NCI-H1417 treated with DMSO at 0.1 percent for 48 hours (cell line): ENCODE data around the gene ARHGEF7.

Experiments
- DNase-seq: peaks from one replicate; lab custom pipeline; 2025; lab: John Stamatoyannopoulos, UW

Gene ARHGEF7

GRCh38 chr13:111325146-111325890 lies 210.2 kb downstream of the ARHGEF7 start:
- no peak for DNase-seq

DNA sequence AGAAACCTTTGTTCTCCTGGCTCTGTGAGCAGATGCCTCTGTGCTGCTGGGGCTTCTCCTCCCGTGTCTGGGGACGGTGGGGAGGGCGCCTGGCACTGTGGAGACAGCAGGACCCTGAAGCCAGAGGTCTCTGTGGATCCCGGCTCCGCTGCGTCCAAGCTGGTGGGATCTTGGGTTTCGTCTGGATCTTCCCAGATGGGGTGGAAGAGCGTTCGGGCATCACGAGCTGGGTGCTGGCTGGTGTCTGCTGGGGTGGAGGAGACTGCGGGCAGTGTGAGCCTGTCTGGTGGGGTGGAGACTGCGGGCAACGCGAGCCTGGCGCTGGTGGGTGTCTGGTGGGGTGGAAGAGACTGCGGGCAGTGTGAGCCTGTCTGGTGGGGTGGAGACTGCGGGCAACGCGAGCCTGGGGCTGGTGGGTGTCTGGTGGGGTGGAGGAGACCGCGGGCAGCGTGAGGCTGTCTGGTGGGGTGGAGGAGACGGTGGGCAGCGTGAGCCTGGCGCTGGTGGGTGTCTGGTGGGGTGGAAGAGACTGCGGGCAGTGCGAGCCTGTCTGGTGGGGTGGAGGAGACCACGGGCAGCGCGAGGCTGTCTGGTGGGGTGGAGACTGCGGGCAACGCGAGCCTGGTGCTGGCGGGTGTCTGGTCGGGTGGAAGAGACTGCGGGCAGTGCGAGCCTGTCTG lies 211.0 kb downstream of the ARHGEF7 start:
- DNase-seq: no peak

- no peak for DNase-seq
Measured at GRCh38 chr13:111326621-111326965, 211.5 kb downstream of the ARHGEF7 start.

GRCh38 chr13:111326981-111327642 lies 212.0 kb downstream of the ARHGEF7 start:
- no peak for DNase-seq

- no peak for DNase-seq
Measured at GRCh38 chr13:111327730-111328573, 212.8 kb downstream of the ARHGEF7 start.

DNA sequence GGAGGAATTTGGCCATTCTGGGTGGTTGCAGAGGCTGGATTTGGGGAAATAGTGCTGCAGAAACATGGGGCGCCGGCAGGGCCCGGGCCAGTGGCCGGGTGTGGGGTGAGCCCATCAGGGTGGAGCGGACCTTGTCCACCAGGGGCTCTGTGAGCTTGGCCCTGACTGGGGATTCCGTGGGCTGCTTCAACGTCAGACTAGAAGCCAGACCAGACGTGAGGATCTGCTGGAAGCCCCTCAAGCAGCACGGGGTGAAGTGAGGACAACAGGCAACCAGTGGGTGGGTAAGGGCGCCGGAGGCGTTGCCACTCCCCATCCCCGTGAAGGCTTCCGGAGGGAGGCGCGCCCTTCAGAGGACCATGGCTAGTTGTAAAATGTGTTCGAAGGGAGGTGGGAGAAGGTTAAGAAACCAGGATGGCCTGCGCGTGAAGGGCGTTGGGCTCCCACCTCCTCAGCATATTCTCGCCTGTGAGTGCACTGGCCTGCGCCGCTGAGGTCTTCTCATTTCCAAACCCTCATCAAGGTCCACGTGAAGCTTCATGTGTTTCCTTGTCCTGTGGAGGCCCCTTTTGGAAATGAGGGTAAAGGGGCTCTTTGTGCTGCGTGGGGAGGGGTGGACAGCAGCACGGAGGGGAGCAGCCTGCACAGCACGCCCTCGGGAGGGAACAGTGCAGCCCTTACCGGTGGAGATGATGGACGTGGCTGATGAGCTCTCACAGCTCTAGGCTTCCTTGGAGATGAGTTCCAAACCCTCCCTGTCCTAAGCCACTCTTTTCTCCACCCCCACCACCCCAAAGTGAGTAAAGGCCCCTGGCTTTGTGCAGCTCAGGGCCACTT lies 213.7 kb downstream of the ARHGEF7 start:
- no peak for DNase-seq

- DNase-seq: no peak
Measured at GRCh38 chr13:111329641-111330040, 214.5 kb downstream of the ARHGEF7 start.

DNA sequence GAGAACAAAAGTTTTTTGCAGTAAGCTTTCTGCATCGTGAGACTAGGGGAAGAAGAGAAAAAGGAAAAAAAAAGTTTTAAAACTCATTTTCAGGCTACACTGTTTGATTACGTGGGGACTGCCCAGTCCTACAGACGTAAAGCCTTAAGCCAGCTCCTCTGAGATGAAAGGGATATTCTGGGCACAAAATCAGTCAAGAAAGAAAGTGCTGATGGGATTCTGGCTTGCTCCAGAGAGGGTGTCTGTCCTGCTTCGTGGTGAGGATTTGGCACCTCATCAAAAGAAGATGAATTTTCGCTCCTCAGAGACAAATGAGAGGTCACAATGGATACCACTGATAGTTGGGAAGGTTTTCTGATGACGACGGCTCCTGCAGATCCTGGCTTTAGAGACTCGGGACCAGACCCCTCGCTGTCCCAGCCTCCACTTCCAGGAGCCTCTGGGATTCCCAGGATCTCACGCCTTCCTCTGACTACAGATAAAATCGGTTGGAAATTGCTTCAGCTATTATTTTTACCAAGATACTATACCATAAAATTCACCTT lies 215.0 kb downstream of the ARHGEF7 start:
- no peak for DNase-seq

GRCh38 chr13:111335298-111335697 lies 220.2 kb downstream of the ARHGEF7 start:
- no peak for DNase-seq

DNA sequence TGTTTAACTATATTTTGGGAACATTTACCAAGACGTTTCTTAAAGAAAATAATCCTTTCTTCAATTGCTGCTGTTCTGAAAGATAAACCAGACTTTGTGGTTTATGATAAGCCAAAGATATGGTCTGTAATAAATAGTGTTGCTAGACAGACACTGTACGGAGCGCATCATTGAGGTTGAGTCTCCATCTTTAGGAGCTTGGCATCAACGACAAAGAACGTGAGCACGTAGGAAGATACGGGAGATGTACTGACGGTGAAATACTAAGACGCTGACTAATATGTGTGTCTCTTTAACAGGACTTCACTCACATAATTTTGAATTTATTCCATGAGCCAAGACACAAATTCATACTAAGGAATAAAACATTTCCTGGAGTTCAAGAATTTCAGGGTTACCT lies 221.6 kb downstream of the ARHGEF7 start:
- DNase-seq: no peak

DNA sequence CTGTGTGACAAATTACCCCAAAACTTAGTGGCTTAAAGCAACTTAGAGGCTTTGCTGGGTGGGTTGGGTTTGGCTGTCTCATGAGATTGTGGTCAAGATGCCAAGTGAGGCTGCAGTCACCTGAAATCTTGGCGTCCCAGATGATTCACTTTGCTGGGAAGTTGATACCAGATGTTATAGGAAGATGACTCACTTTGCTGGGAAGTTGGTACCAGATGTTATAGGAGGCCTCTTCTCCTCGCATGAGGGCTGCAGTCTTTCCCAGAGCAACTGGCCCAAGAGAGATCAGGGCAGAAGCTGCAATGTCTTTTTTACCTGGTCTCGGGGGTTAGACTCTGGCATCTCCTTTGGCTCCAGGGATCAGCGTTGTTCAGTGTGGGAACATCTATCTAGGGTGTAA lies 222.1 kb downstream of the ARHGEF7 start:
- no peak for DNase-seq

- DNase-seq: no peak
Measured at GRCh38 chr13:111337741-111338140, 222.6 kb downstream of the ARHGEF7 start.

DNA sequence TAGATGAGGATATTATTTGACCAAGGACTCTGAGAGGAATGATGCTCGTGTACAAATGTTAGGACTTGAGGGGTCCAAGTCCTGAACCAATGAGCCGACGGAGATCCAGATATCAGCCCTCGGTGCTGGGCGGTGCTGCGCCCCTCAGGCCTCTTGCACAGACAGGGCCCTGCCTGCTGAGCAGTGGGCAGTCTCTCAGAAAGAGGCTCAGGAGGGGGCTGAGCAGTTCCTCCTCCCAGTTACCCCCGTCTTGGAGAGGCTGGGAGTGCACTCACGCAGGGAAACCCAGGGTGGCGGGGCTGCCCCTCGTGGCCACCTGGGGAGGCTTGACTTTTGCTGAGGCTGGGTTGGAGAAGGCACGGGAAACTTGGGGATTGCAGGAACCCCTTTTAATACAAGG lies 223.7 kb downstream of the ARHGEF7 start:
- no peak for DNase-seq

GRCh38 chr13:111339366-111340143 lies 224.4 kb downstream of the ARHGEF7 start:
- no peak for DNase-seq

GRCh38 chr13:111341886-111342285 lies 226.8 kb downstream of the ARHGEF7 start:
- no peak for DNase-seq

DNA sequence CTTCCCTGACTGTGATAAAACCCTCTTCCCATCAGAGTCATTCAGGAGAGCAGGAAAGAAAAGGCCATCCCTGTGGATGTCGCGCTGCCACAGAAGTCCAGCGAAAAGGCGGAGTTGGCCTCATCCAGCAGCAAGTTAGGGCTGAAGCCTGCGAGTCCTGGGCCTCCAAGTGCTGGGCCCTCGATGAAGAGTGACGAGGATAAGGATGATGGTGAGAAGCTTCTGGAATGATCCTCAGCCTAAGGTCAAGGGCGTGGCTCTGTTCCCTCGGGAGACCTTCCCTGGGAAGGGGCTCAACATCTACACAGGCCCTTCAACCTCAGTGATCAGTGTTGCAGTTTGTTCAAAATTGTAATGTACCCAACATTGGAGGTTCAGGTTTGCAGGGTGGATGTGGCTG lies 227.6 kb downstream of the ARHGEF7 start:
- DNase-seq: no peak

DNA sequence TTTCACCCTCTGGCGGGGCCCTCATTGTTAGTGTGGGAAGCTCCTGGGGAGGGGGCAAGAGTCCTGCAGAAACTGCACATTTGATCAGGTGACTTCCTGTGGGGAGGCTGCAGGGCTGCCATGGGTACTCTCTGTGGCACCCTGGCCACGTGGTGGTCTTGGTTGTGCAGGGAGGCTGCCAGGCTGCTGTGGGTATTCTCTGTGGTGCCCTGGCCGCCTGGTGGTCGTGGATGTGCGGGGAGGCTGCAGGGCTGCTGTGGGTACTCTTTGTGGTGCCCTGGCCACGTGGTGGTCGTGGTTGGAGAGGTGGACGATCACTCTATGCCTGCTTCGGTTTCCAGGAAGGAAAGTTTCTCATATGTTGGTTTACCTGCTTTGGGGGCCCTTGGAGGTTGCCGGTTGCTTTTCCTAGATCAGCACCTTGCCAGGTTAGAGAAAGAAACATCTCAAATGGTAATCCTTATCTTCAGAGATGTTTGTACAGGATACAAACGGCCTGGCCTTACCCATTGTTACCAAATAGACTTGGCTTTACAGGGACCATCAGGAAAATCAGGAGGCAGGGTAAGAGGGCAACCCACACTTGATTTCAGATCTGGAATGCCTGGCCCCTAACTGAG lies 228.2 kb downstream of the ARHGEF7 start:
- no peak for DNase-seq

GRCh38 chr13:111344471-111345191 lies 229.5 kb downstream of the ARHGEF7 start:
- no peak for DNase-seq

- DNase-seq: no peak
Measured at GRCh38 chr13:111345682-111346081, 230.6 kb downstream of the ARHGEF7 start.
